ENCODE measurements around the gene MYO15A. TPM values are rescaled to one million over a fixed set of nuclear protein-coding genes. Genes with fewer than 3 reads are reported as not detected.
"Not testable (repeated sequence)": the region's sequence is repeated elsewhere in the genome, so short reads cannot be mapped to it uniquely, and the experiment has no call there.

Gene MYO15A
- total RNA-seq, 1 donor from 2014 or later = 1.6 TPM

GRCh38 chr17:18208092-18208491 lies 99.5 kb downstream of the MYO15A start:
- peaks cover 27% of the 10 kb centered on the region for H3K36me3 Mint-ChIP-seq (ENCODE audit: low read depth, unreplicated experiment)
- H3K9me3 Mint-ChIP-seq (ENCODE audit: unreplicated experiment) = no peaks in the 10 kb centered on the region
- no peak overlapping the region for H3K4me3 Mint-ChIP-seq (ENCODE audit: unreplicated experiment)
- H3K27me3 Mint-ChIP-seq (ENCODE audit: unreplicated experiment) = peaks cover 5% of the 10 kb centered on the region
- TF ChIP-seq CTCF (IDR thresholded peaks at IDR 0.05; ENCODE audit: unreplicated experiment) = no peak
- no peak for DNase-seq (ENCODE audit: low spot score)
- H3K27ac Mint-ChIP-seq (ENCODE audit: unreplicated experiment) = no peak overlapping the region
- H3K4me1 Mint-ChIP-seq (ENCODE audit: unreplicated experiment) = no peaks in the 10 kb centered on the region

GRCh38 chr17:18213666-18214270 lies 105.2 kb downstream of the MYO15A start:
- Mint-ChIP-seq H3K36me3 (ENCODE audit: low read depth, unreplicated experiment) (peaks cover 6% of the 10 kb centered on the region), H3K27me3 (ENCODE audit: unreplicated experiment) (no peaks in the 10 kb centered on the region), H3K27ac (ENCODE audit: unreplicated experiment) (no peak overlapping the region), H3K4me1 (ENCODE audit: unreplicated experiment) (no peaks in the 10 kb centered on the region), H3K4me3 (ENCODE audit: unreplicated experiment) (no peak overlapping the region), H3K9me3 (ENCODE audit: unreplicated experiment) (no peaks in the 10 kb centered on the region)
- TF ChIP-seq CTCF (IDR thresholded peaks at IDR 0.05; ENCODE audit: unreplicated experiment) = no peak
- DNase-seq (ENCODE audit: low spot score) = no peak

- not testable (repeated sequence) for H3K27me3 Mint-ChIP-seq (ENCODE audit: unreplicated experiment); H3K9me3 Mint-ChIP-seq (ENCODE audit: unreplicated experiment); DNase-seq (ENCODE audit: low spot score); H3K36me3 Mint-ChIP-seq (ENCODE audit: low read depth, unreplicated experiment); H3K4me3 Mint-ChIP-seq (ENCODE audit: unreplicated experiment); H3K27ac Mint-ChIP-seq (ENCODE audit: unreplicated experiment); H3K4me1 Mint-ChIP-seq (ENCODE audit: unreplicated experiment)
These were observed 108.3 kb downstream of the MYO15A start for GRCh38 chr17:18216906-18217305.

GRCh38 chr17:18217412-18218015 lies 109.0 kb downstream of the MYO15A start:
- no peaks in the 10 kb centered on the region for H3K27me3 Mint-ChIP-seq (ENCODE audit: unreplicated experiment)
- no peaks in the 10 kb centered on the region for H3K4me1 Mint-ChIP-seq (ENCODE audit: unreplicated experiment)
- no peak overlapping the region for H3K4me3 Mint-ChIP-seq (ENCODE audit: unreplicated experiment)

GRCh38 chr17:18218756-18219415 lies 110.3 kb downstream of the MYO15A start:
- Mint-ChIP-seq H3K36me3 (ENCODE audit: low read depth, unreplicated experiment) (no peaks in the 10 kb centered on the region), H3K9me3 (ENCODE audit: unreplicated experiment) (no peaks in the 10 kb centered on the region), H3K27me3 (ENCODE audit: unreplicated experiment) (peaks cover 4% of the 10 kb centered on the region), H3K4me3 (ENCODE audit: unreplicated experiment) (no peak overlapping the region), H3K4me1 (ENCODE audit: unreplicated experiment) (no peaks in the 10 kb centered on the region), H3K27ac (ENCODE audit: unreplicated experiment) (peak overlapping the region; percentile 31)
- no peak for DNase-seq (ENCODE audit: low spot score)
- no peak for TF ChIP-seq CTCF (IDR thresholded peaks at IDR 0.05; ENCODE audit: unreplicated experiment)

More at GRCh38 chr17:18217412-18218015, 109.0 kb downstream of the MYO15A start:
- no peaks in the 10 kb centered on the region for H3K9me3 Mint-ChIP-seq (ENCODE audit: unreplicated experiment)
- no peak overlapping the region for H3K27ac Mint-ChIP-seq (ENCODE audit: unreplicated experiment)
- TF ChIP-seq CTCF (IDR thresholded peaks at IDR 0.05; ENCODE audit: unreplicated experiment) = peak; percentile 74
- H3K36me3 Mint-ChIP-seq (ENCODE audit: low read depth, unreplicated experiment) = no peaks in the 10 kb centered on the region
- DNase-seq (ENCODE audit: low spot score) = peak; percentile 88
